ENCODE data around the gene NXNL2.

The NXNL2 gene

GRCh38 chr9:88534456-88535225, at the start of gene NXNL2:
TSS of gene NXNL2 (plus strand) at chr9:88535178. CDS start at chr9:88535435, 257 bp downstream.
- FAIRE-seq = no peak

GRCh38 chr9:88488166-88488565, 46.8 kb upstream of the NXNL2 start:
- no peak for FAIRE-seq

DNA sequence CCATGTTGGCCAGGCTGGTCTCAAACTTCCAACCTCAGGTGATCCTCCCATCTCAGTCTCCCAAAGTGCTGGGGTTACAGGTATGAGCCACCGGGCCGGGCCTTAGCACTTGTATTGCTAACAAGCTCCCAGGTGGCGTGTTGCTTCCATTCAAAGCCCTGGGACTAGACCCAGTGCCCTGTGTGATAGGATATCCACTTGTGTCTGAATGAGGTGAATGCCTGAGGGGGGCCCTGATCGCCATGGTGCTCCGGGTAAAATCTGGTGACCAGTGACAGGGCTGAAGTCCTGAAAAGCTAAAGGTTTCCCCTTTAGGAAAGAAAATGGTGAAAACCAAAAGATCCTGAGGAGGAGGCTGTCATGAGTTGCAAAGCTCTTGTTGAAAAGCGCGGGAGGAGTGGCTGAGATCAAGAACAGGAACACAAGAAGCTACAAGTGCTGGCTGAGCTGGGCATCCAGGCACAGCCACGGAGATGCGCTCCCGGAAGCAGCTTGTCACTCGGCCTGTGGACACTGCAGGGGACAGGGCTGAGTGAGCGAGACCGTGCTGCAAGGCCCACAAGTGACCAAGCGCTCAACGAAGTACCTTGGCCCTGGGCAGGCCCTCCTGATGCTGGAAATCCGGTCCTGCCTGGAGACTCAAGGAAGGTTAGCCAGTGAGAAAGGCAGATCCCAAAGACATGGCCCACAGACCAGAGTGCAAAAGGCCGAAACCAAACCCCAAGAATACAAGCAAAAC, 39.8 kb upstream of the NXNL2 start:
- FAIRE-seq = no peak

GRCh38 chr9:88497224-88497623, 37.8 kb upstream of the NXNL2 start:
- no peak for FAIRE-seq

GRCh38 chr9:88498880-88499279, 36.1 kb upstream of the NXNL2 start:
- FAIRE-seq = no peak

DNA sequence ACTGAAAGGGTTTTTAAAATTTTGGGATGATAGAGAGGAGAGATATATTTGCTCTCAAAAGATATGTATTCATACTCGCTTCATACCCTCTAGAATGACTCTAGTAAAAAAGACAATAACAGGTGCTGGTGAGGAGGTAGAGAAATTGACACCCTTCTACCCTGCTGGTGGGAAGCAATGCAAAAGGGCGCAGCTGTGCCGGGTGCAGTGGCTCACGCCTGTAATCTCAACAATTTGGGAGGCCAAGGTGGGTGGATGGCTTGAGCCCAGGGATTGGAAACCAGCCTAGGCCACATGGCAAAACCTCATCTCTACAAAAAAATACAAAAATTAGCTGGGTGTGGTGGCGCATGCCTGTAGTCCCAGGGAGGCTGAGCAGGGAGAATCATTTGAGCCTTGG, 33.9 kb upstream of the NXNL2 start:
- FAIRE-seq = no peak

GRCh38 chr9:88502552-88503034, 32.4 kb upstream of the NXNL2 start:
- no peak for FAIRE-seq

- FAIRE-seq = no peak
These were observed 31.7 kb upstream of the NXNL2 start for GRCh38 chr9:88503081-88503844.

DNA sequence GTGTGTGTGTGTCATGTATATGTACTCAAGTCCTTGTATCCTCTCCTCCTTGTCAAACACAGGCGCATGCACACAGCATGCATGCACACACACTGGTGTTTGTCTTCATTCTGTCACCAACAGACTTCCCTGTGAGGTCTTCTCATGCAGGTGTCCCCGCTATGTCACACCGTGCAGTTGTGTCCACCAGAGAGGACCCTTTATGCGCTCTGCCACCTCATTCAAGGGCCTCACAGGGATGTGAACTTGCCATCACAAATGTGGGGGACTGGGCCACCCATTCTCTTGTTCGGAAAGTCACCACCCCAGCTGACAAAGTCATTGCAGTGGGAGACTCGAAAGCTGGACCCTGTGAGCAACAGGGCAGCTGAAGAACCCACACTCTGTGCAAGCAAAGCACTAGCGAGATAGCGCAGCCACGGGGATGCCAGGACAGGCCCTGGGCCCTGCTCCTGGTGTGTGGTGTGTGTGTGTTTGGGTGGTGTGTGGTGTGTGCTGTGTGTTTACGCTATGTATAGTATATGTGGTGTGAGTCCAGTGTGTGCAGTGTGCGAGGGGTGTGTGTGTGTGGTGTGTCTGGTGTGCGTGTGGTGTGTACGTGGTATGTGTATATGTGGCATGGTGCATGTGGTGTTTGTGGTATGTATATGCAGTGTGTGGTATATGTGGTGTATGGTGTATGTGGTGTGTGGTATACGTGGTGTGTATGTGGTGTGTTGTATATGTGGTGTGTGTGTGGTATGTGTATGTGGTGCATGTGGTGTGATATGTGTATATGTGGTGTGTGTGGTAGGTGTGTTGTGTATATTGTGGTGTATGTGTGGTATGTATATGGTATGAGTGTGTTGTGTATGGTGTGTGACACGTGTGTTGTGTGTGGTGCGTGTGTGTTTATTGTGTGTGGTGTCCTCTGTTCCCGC, 30.9 kb upstream of the NXNL2 start:
- no peak for FAIRE-seq

DNA sequence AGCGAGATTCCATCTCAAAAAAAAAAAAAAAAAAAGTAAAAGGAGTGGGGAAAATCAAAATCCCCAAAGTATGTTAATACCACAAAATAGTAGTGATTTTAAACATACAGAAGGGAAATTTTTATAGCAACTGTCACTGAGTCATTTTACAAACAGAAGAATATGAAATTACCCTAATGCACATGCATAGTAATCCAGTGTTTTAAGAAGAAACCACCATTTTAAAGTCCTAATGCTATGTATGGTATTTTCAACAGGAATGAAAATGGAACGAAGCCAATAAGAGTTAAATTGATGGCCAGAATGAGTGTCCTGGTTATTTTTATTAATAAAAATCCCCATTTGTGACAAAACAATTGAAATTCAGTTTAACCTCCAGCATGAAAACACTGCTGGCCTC, 26.7 kb upstream of the NXNL2 start:
- no peak for FAIRE-seq

DNA sequence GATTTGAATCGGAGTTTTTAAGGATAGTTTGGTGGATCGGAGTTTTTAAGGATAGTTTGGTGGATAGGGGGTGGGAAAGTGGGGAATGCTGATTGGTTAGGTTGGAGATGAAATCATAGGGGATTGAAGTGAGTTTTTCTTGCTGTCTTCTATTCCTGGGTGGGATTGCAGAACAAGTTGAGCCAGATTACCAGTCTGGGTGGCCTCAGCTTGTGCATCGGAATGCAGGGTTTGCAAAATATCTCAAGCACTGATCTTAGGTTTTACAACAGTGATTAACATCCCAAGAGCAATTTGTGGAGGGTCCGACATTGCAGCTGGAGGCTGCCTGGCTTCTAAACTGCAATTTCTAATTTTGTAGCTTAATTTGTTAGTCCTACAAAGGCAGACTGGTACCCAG, 23.1 kb upstream of the NXNL2 start:
- FAIRE-seq = no peak

DNA sequence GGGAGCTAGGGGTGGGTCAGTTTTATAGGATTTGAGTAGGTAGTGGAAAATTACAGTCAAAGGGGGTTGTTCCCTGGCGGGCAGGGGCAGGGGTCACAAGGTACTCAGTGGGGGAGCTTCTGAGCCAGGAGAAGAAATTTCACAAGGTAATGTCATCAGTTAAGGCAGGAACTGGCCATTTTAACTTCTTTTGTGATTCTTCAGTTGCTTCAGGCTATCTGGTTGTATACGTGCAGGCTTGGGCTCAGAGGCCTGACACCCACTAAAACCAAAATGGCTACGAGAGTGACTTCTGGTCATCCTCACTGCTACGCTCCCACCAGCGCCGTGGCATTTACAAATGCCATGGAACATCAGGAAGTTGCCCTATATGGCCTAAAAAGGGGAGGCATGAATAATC, 20.7 kb upstream of the NXNL2 start:
- no peak for FAIRE-seq

DNA sequence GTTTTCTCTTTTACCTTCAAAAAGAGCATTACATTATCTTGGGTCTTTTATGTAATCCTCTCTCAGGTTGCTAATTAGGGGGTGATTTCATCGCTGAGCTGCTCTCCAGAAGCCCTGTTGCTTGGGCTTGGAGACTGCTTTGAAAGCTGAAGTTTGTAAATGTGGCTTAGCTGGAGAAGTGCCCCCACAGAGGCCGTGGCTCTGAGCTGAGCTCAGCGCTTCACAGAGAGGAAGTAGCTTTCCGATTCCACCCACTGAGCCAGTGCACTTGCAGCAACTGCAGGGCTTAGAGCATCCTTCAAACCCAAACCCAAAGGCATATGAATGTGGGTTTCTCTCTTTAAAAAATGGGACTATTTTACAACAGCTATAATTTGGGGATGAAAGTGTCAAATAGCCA, 13.7 kb upstream of the NXNL2 start:
- no peak for FAIRE-seq

DNA sequence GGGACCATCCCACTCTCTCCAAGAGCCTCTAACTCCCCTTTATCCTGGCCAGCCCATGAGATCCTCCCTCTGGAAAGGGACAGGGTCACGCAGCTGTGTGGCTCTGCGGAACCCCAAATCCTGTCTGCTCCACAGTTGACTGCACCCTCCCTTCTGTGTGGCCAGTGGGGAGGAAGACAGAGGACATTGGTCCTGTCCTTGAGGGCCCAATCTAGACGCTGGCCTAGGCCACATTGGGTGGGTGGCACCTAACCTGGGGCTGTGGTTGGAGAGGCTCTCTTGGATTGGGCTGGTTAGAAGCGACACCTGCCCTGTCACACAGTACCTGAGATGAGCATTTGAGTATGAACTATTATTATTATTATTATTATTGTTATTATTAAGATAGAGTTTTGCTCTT, 12.6 kb upstream of the NXNL2 start:
- no peak for FAIRE-seq

GRCh38 chr9:88523056-88523455, 11.9 kb upstream of the NXNL2 start:
- no peak for FAIRE-seq

DNA sequence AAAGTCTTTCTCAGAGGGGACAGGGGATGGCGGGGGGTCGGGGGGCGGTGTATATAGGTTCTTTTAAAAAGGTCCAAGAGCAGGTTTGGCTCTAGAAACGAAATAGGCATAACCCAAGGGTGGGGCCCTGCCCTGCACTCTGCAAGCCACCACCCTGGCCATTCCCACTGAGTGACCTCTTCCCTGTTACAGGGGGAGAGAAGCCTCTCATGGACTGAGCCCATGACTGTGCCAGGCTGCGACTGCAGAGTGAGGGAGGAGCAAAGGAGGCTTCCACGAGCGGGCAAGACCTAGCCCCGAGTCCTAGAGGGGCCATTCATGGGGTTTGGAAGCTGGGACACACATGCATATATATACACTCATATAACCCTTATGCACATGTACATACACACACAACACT, 10.1 kb upstream of the NXNL2 start:
- FAIRE-seq = no peak

DNA sequence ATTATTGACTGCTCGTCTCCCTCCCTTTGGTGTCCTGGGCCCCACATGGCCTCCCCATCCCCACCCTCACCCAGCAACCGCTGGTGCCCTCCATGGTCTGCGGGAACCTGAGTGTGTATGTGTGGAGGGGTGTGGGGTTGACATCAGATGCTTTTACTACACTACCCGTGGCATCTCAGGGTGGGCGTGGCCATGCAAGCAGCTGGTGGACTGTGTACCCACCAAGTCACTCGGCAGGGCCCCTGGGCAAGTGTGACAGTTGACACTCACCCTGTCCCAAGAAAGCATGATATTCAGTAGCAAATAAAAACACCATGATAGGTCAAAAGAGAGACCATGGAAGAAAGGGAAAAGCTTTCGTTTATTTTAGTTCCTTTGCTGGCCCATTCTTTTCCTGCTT, 7.4 kb upstream of the NXNL2 start:
- FAIRE-seq = no peak

DNA sequence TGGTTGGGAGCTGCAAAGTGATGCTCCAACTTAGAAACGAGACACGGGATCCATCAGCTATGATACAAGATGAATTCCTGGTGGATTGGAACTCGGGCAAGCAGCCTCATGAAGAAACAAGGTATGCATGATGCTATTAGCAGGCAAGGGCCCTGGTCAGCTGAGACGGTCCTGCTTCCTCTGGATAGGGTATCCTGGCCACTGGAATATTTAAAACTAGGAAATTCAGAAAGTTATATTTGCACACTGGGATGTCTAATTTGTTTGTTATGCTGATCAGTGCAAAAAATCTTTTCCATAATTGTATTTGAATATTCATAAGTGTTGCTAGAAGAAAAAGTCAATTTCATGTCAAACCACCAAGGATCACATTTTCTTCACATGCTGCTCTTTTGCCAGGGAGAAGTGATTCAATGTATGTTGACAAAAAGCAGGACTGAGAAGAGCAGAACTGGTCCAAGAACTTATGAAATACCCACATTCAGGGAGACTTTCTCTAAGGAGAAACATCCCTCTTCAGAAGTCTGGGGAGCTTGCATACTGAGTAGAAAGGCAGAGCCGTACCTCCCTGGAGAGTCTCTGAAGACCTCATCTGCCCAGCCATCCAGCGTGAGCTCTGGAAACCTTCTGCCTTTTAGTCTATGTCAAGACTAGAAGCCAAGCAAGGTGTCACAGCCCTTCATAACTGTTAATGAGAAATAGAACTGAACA, 6.7 kb upstream of the NXNL2 start:
- no peak for FAIRE-seq

- no peak for FAIRE-seq
These were observed 5.5 kb upstream of the NXNL2 start for GRCh38 chr9:88529496-88529895.

DNA sequence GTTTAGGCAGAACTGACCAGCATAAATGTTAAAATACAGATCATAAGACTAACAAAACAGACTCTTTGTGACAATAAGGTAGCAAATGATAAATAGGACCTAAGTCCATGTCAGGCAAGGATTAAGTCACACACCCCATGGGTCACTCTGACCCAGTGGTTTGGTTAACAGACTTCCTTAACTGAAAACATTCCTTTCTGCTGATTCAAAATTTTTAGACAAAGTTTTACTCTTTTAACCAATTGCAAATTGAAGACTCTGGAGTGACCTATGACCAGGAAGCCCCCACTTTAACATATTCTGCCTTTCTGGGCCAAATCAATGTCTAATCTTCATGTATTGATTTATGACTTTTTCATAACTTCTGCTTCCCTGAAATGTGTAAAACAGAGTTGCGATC, 4.9 kb upstream of the NXNL2 start:
- FAIRE-seq = no peak

- FAIRE-seq = no peak
These were observed 2.9 kb upstream of the NXNL2 start for GRCh38 chr9:88531920-88532698.

Data from colon (tissue), 2 donors.